A673 (cell line): Measurements from ENCODE around the gene RAPGEF4. TPM values are rescaled to one million over a fixed set of nuclear protein-coding genes. Genes with fewer than 3 reads are reported as not detected.

Experiments used
- BruUV-seq: library from RNA; stranded (reverse); fragments of 400-500 nt; replicated peaks from 2 replicates; lab custom pipeline; 2021; lab: Mats Ljungman, UMichigan
- CTCF ChIA-PET: fragments of 300-600 bp; sonication (Branson Sonifier 250); formaldehyde crosslinking; loops from one replicate; lab custom pipeline; 2022; ENCODE audit warnings: antibody characterized with exemption; lab: Charles Lee
- POLR2A ChIA-PET: fragments of 300-600 bp; sonication (Branson Sonifier 250); formaldehyde crosslinking; loops from one replicate; lab custom pipeline; 2022; ENCODE audit warnings: antibody characterized with exemption; ENCODE audit not compliant: low non-redundant PET; lab: Charles Lee
- DNase-seq: peaks from one replicate; pipeline ENCODE4 v3.0.0-alpha.2; 2015; ENCODE audit warnings: low spot score
- H3K27ac ChIP-seq: fragments of 200-600 bp; sonication (generic); 2 replicates; pipeline ENCODE4 v1.5.1; 2016; ENCODE audit warnings: mixed run types, low read depth, mild to moderate bottlenecking, mixed read lengths, antibody characterized with exemption, low read length; ENCODE audit not compliant: poor library complexity, severe bottlenecking
- H3K27me3 ChIP-seq: fragments of 200-600 bp; sonication (generic); replicated peaks from 2 replicates; pipeline ENCODE4 v1.6.1; 2017; ENCODE audit warnings: mixed run types, low read depth, mild to moderate bottlenecking, mixed read lengths, antibody characterized with exemption, low read length; ENCODE audit not compliant: insufficient read depth, poor library complexity
- H3K36me3 ChIP-seq: fragments of 200-600 bp; sonication (generic); 2 replicates; pipeline ENCODE4 v1.6.1; 2016; ENCODE audit warnings: mixed run types, mild to moderate bottlenecking, mixed read lengths, antibody characterized with exemption, low read length; ENCODE audit not compliant: insufficient read depth, poor library complexity, severe bottlenecking
- H3K4me1 ChIP-seq: fragments of 200-600 bp; sonication (generic); 2 replicates; pipeline ENCODE4 v1.6.1; 2017; ENCODE audit warnings: mixed run types, mild to moderate bottlenecking, mixed read lengths, antibody characterized with exemption, low read length; ENCODE audit not compliant: insufficient read depth, poor library complexity, severe bottlenecking
- H3K4me3 ChIP-seq: fragments of 200-600 bp; sonication (generic); 2 replicates; pipeline ENCODE4 v1.5.1; 2016; ENCODE audit warnings: low read depth, mixed run types, mild to moderate bottlenecking, mixed read lengths, low read length; ENCODE audit not compliant: poor library complexity, severe bottlenecking
- H3K9me3 ChIP-seq: fragments of 200-600 bp; sonication (generic); 2 replicates; pipeline ENCODE4 v1.6.1; 2016; ENCODE audit warnings: mixed run types, low read depth, mild to moderate bottlenecking, mixed read lengths, antibody characterized with exemption, low read length; ENCODE audit not compliant: poor library complexity, severe bottlenecking
- CTCF ChIP-seq: fragments of 300-800, 200-600 bp; sonication (generic); conservative IDR thresholded peaks from 2 replicates; pipeline ENCODE4 v1.5.1; 2017; ENCODE audit warnings: low read depth, mild to moderate bottlenecking, antibody characterized with exemption, low read length, moderate library complexity, mixed read lengths
- EZH2 ChIP-seq: fragments of 200-600 bp; sonication (generic); IDR thresholded peaks from 2 replicates; pipeline ENCODE4 v1.6.1; 2017; ENCODE audit warnings: borderline replicate concordance, low read depth, mild to moderate bottlenecking, mixed read lengths, antibody characterized with exemption, low read length; ENCODE audit not compliant: poor library complexity, severe bottlenecking
- intact Hi-C: fragments of 100-400 bp; cut with micrococcal nuclease; formaldehyde crosslinking; loops from one replicate; pipeline ENCODE4 v1.10.0; 2022; ENCODE audit not compliant: unreplicated experiment
- total RNA-seq: library from RNA; stranded (reverse); gene quantifications from 2 replicates; pipeline ENCODE4 v1.2.3, GENCODE V29; 2021

The RAPGEF4 gene
- total RNA-seq, 1 experiment from 2014 or later = 0.26 TPM

GRCh38 chr2:173079141-173079540, 343.5 kb downstream of the RAPGEF4 start:
- H3K4me3 ChIP-seq = no peak overlapping the region
- ChIA-PET POLR2A (no interaction called here), CTCF (no interaction called here)
- no peaks in the 10 kb centered on the region for H3K36me3 ChIP-seq
- BruUV-seq = no TSS peak
- no peak overlapping the region for H3K27ac ChIP-seq
- peaks cover 22% of the 10 kb centered on the region for H3K4me1 ChIP-seq
- H3K27me3 ChIP-seq = no peaks in the 10 kb centered on the region
- H3K9me3 ChIP-seq = no peaks in the 10 kb centered on the region
- DNase-seq = no peak
- intact Hi-C loops = loop anchor here (5.0 kb wide), 2 partner anchors 52 to 128 kb away; no protein-coding TSS in a partner anchor
- TF ChIP-seq CTCF (no peak), EZH2 (no peak)

DNA sequence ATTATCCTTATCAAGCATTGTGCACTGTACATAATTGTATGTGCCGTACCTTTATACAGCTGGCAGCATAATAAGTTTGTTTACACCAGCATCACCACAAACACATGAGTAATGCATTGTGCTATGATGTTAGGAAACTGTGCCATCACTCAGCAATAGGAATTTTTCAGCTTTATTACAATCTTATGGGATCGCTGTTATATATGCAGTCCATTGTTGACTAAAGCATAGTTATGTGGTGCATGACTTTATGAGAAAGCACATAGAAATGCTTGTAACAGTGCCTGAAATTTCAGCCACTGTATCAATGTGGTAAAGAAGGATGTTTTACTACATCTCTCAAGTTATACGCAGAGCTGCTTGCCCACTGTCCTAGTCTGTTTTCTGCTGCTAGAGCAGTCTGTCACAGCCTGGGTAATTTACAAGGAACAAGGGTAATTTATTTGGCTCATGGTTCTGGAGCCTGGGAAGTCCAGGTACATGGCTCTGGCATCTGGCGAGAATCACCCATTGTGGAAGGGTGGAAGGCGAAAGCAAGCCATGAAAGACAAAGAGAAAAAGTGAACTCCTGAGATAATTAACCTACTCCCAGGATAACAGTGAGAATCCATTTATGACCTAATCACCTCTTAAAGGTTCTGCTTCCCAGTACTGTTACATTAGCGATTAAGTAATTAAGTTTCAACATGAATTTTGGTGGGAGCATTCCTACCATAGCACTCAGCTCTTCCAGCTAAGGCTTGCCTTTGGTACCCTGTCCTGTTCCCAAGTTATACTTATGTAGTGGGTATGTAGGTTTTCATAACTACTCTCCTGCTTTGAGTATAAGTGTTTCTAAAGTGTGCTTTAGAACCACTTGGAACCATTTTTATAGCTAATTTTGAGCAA, 344.6 kb downstream of the RAPGEF4 start:
- intact Hi-C loops = loop anchor here (5.0 kb wide), 2 partner anchors 53 to 127 kb away; no protein-coding TSS in a partner anchor
- Histone ChIP-seq H3K4me1 (peaks cover 22% of the 10 kb centered on the region), H3K27ac (no peak overlapping the region), H3K27me3 (no peaks in the 10 kb centered on the region), H3K36me3 (no peaks in the 10 kb centered on the region), H3K9me3 (no peaks in the 10 kb centered on the region), H3K4me3 (no peak overlapping the region)
- DNase-seq = no peak
- BruUV-seq = no TSS peak
- CTCF ChIA-PET = no interaction called here
- POLR2A ChIA-PET = no interaction called here
- TF ChIP-seq EZH2 = no peak
- TF ChIP-seq CTCF = no peak

DNA sequence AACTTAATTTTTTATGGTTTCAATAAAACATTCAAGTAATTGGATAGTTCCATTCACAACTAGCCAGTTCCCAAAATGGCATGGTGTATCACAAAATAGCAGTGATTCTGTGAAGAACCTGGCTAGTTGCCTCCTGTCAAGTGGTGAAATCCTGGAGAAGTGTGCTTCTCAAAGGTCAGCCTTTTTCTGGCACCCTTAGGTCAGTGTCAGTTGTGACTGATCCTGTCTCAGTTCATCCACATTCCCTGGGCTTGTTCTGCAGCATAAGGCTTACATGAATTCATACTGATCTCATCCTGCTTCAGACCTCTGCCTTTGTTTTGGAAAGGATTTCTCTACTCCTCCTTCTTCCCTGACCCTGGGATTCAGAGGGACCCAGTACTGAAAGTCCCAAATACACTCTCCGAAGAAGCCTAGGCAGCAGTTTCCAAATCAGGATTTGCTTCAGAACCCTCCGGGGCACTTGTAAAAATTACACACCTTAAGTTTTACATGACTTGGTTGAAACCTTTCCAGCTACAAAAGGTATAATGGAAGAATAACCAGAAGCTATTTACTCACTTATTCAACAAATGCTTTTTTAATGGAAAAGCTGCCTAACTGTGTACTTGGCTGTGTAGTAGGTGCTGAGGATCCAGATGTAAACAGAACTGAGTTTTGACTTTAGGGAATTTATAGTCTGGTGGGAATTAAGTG, 351.0 kb downstream of the RAPGEF4 start:
- no peak overlapping the region for H3K4me3 ChIP-seq
- no peaks in the 10 kb centered on the region for H3K27me3 ChIP-seq
- TF ChIP-seq CTCF (no peak), EZH2 (no peak)
- H3K4me1 ChIP-seq = peaks cover 18% of the 10 kb centered on the region
- intact Hi-C loops = no loop called here
- no peak for DNase-seq
- ChIA-PET CTCF (no interaction called here), POLR2A (no interaction called here)
- no peaks in the 10 kb centered on the region for H3K36me3 ChIP-seq
- no peaks in the 10 kb centered on the region for H3K9me3 ChIP-seq
- H3K27ac ChIP-seq = no peak overlapping the region
- no TSS peak for BruUV-seq
